HEK293T (cell line): ENCODE measurements around the gene TCTN3.

Source experiments
- CTCF ChIA-PET: fragments of 350-600 bp; formaldehyde crosslinking; extraction: SDS; loops from one replicate; lab custom pipeline; 2021; ENCODE audit warnings: antibody characterized with exemption, inconsistent platforms; lab: Yijun Ruan, JAX
- POLR2A ChIA-PET: fragments of 350-600 bp; formaldehyde crosslinking; extraction: SDS; loops from one replicate; lab custom pipeline; 2020; ENCODE audit warnings: antibody characterized with exemption, inconsistent platforms; lab: Yijun Ruan, JAX
- DNase-seq: peaks from one replicate; pipeline ENCODE4 v3.0.0; 2012; ENCODE audit warnings: mixed read lengths; ENCODE audit errors: extremely low spot score
- ARNT ChIP-seq: fragments of 450-650 bp; IDR thresholded peaks from 2 replicates; pipeline ENCODE4 v1.6.1; 2017; ENCODE audit warnings: mild to moderate bottlenecking
- BHLHE40 ChIP-seq: fragments of 450-650 bp; IDR thresholded peaks from 2 replicates; pipeline ENCODE4 v1.6.1; 2016; ENCODE audit warnings: mild to moderate bottlenecking, moderate library complexity, borderline replicate concordance
- CTBP1 ChIP-seq: fragments of 450-650 bp; IDR thresholded peaks from 2 replicates; pipeline ENCODE4 v1.6.1; 2016; ENCODE audit warnings: borderline replicate concordance
- ELF4 ChIP-seq: fragments of 450-650 bp; IDR thresholded peaks from 2 replicates; pipeline ENCODE4 v1.6.1; 2017; ENCODE audit warnings: antibody characterized with exemption
- FOXA1 ChIP-seq: fragments of 450-650 bp; IDR thresholded peaks from 2 replicates; pipeline ENCODE4 v1.6.1; 2016; ENCODE audit warnings: mild to moderate bottlenecking
- FOXK2 ChIP-seq: fragments of 450-650 bp; IDR thresholded peaks from 2 replicates; pipeline ENCODE4 v1.6.1; 2016; ENCODE audit warnings: mild to moderate bottlenecking
- FOXM1 ChIP-seq: fragments of 450-650 bp; IDR thresholded peaks from 2 replicates; pipeline ENCODE4 v1.6.1; 2017; ENCODE audit warnings: mild to moderate bottlenecking, borderline replicate concordance
- HDGF ChIP-seq: fragments of 450-650 bp; IDR thresholded peaks from 2 replicates; pipeline ENCODE4 v1.6.1; 2017; ENCODE audit warnings: antibody characterized with exemption, borderline replicate concordance
- L3MBTL2 ChIP-seq: fragments of 450-650 bp; conservative IDR thresholded peaks from 2 replicates; pipeline ENCODE4 v1.6.1; 2016; ENCODE audit warnings: mild to moderate bottlenecking
- LEF1 ChIP-seq: fragments of 450-650 bp; IDR thresholded peaks from 2 replicates; pipeline ENCODE4 v1.6.1; 2017; ENCODE audit warnings: mild to moderate bottlenecking, borderline replicate concordance
- NFRKB ChIP-seq: fragments of 450-650 bp; IDR thresholded peaks from 2 replicates; pipeline ENCODE4 v1.6.1; 2016; ENCODE audit warnings: mild to moderate bottlenecking, moderate library complexity
- PKNOX1 ChIP-seq: fragments of 450-650 bp; IDR thresholded peaks from 2 replicates; pipeline ENCODE4 v1.6.1; 2016
- SP1 ChIP-seq: fragments of 450-650 bp; IDR thresholded peaks from 2 replicates; pipeline ENCODE4 v1.6.1; 2017
- SUZ12 ChIP-seq: fragments of 450-650 bp; IDR thresholded peaks from 2 replicates; pipeline ENCODE4 v1.6.1; 2016; ENCODE audit warnings: mild to moderate bottlenecking
- TARDBP ChIP-seq: fragments of 450-650 bp; IDR thresholded peaks from 2 replicates; pipeline ENCODE4 v1.6.1; 2016
- ZNF384 ChIP-seq: fragments of 450-650 bp; IDR thresholded peaks from 2 replicates; pipeline ENCODE4 v1.6.1; 2016

TCTN3 gene

GRCh38 chr10:95644901-95645300 is 48.8 kb downstream of the TCTN3 start:
- ChIA-PET CTCF (no interaction called here), POLR2A (no interaction called here)
- no peak for DNase-seq
- no peak for TF ChIP-seq SP1
- no peak for TF ChIP-seq TARDBP
- TF ChIP-seq ZNF384, result no peak
- TF ChIP-seq ELF4, result no peak
- no peak for TF ChIP-seq PKNOX1
- TF ChIP-seq FOXA1, result no peak
- TF ChIP-seq LEF1, result no peak
- TF ChIP-seq FOXM1, result no peak
- TF ChIP-seq FOXK2, result no peak
- TF ChIP-seq CTBP1, result no peak
- TF ChIP-seq L3MBTL2, result no peak
- no peak for TF ChIP-seq HDGF
- TF ChIP-seq BHLHE40, result no peak
- TF ChIP-seq NFRKB, result no peak
- TF ChIP-seq ARNT, result no peak

GRCh38 chr10:95640891-95641315 is 52.8 kb downstream of the TCTN3 start:
- ChIA-PET CTCF (interaction anchor here (0.6 kb wide), 1 partner anchor 278 kb away, joined by 3 read pairs; no protein-coding TSS in a partner anchor), POLR2A (no interaction called here)
- TF ChIP-seq CTBP1, result no peak
- no peak for TF ChIP-seq SP1
- TF ChIP-seq ZNF384, result no peak
- TF ChIP-seq ELF4, result no peak
- TF ChIP-seq FOXK2, result no peak
- TF ChIP-seq TARDBP, result no peak
- TF ChIP-seq SUZ12, result no peak
- TF ChIP-seq FOXA1, result no peak
- TF ChIP-seq LEF1, result no peak
- no peak for TF ChIP-seq BHLHE40
- no peak for TF ChIP-seq NFRKB
- TF ChIP-seq ARNT, result no peak
- no peak for TF ChIP-seq FOXM1
- no peak for TF ChIP-seq L3MBTL2
- TF ChIP-seq PKNOX1, result no peak
- TF ChIP-seq HDGF, result no peak
- DNase-seq, result no peak

- TF ChIP-seq PKNOX1, result no peak
- TF ChIP-seq SP1, result no peak
- no peak for TF ChIP-seq BHLHE40
- TF ChIP-seq HDGF, result no peak
- TF ChIP-seq FOXA1, result no peak
- no peak for TF ChIP-seq CTBP1
- TF ChIP-seq FOXK2, result no peak
- TF ChIP-seq ELF4, result no peak
- no peak for TF ChIP-seq LEF1
- TF ChIP-seq L3MBTL2, result no peak
- TF ChIP-seq TARDBP, result no peak
- no peak for TF ChIP-seq ZNF384
- ChIA-PET CTCF (no interaction called here), POLR2A (no interaction called here)
- DNase-seq, result no peak
These were observed 55.8 kb downstream of the TCTN3 start for GRCh38 chr10:95637911-95638310.

- DNase-seq, result no peak
- TF ChIP-seq NFRKB (no peak), SUZ12 (no peak), HDGF (no peak), SP1 (no peak), PKNOX1 (no peak), L3MBTL2 (no peak), TARDBP (no peak), CTBP1 (no peak)
- POLR2A ChIA-PET, result no interaction called here
- CTCF ChIA-PET, result interaction anchor here (0.6 kb wide), 1 partner anchor 819 kb away, joined by 4 read pairs; no protein-coding TSS in a partner anchor
These were observed 56.6 kb downstream of the TCTN3 start for GRCh38 chr10:95637140-95637539.

GRCh38 chr10:95635319-95635733 is 58.4 kb downstream of the TCTN3 start:
- ChIA-PET POLR2A (no interaction called here), CTCF (interaction anchor here (0.6 to 1.1 kb wide), 3 partner anchors 35 to 58 kb away, joined by 3 to 5 read pairs (median 4); partner anchors contain the start of gene TCTN3)
- DNase-seq, result no peak
- TF ChIP-seq SP1, result no peak
- TF ChIP-seq L3MBTL2, result no peak
- TF ChIP-seq FOXA1, result no peak
- TF ChIP-seq ZNF384, result no peak
- no peak for TF ChIP-seq NFRKB
- no peak for TF ChIP-seq ELF4
- no peak for TF ChIP-seq PKNOX1
- TF ChIP-seq BHLHE40, result no peak
- TF ChIP-seq SUZ12, result no peak
- no peak for TF ChIP-seq CTBP1
- no peak for TF ChIP-seq TARDBP
- no peak for TF ChIP-seq FOXM1
- no peak for TF ChIP-seq FOXK2
- TF ChIP-seq HDGF, result no peak
- TF ChIP-seq LEF1, result no peak
- no peak for TF ChIP-seq ARNT
